ENCODE measurements around the gene LOX.

LOX gene

GRCh38 chr5:122120957-122121356, 42.9 kb upstream of the LOX start:
- peak; percentile 20 for DNase-seq
- no peak overlapping the region for H3K4me3 ChIP-seq (ENCODE audit: low read depth, low read length)
- no peaks in the 10 kb centered on the region for H3K27me3 ChIP-seq (replicated peaks)
- in situ Hi-C loops (cut with HindIII; ENCODE audit: low pct_ligation_motif_present, low sequenced_read_pairs): no loop called here
- no peak overlapping the region for H3K27ac ChIP-seq
- TF ChIP-seq, protein P1, sequence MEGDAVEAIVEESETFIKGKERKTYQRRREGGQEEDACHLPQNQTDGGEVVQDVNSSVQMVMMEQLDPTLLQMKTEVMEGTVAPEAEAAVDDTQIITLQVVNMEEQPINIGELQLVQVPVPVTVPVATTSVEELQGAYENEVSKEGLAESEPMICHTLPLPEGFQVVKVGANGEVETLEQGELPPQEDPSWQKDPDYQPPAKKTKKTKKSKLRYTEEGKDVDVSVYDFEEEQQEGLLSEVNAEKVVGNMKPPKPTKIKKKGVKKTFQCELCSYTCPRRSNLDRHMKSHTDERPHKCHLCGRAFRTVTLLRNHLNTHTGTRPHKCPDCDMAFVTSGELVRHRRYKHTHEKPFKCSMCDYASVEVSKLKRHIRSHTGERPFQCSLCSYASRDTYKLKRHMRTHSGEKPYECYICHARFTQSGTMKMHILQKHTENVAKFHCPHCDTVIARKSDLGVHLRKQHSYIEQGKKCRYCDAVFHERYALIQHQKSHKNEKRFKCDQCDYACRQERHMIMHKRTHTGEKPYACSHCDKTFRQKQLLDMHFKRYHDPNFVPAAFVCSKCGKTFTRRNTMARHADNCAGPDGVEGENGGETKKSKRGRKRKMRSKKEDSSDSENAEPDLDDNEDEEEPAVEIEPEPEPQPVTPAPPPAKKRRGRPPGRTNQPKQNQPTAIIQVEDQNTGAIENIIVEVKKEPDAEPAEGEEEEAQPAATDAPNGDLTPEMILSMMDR (IDR thresholded peaks at IDR 0.05; ENCODE audit: low read depth, low read length, missing control alignments): no peak
- no peaks in the 10 kb centered on the region for H3K36me3 ChIP-seq (replicated peaks)

DNA sequence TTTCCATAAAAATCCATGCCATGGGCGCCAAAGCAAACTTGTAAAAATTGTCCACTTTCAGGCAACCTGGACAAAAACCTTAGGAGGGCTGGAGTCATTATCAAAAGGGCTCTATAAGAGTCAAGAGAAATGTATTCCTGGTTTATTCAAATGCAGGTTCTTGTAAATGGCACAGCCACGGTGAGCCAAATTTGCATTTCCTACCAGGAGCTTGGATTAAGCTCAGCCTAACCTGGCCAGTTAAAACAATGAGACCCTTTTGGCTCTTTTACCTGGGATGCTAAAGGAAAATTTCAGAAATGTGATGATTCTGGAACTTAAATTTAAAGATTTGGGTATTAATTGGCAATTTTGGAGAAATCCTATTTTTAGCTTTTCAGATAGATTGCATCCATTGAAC, 42.4 kb upstream of the LOX start:
- H3K27ac ChIP-seq: no peak overlapping the region
- no peak overlapping the region for H3K4me3 ChIP-seq (ENCODE audit: low read depth, low read length)
- TF ChIP-seq, protein P1 (IDR thresholded peaks at IDR 0.05; ENCODE audit: low read depth, low read length, missing control alignments): no peak
- no peaks in the 10 kb centered on the region for H3K36me3 ChIP-seq (replicated peaks)
- in situ Hi-C loops (cut with HindIII; ENCODE audit: low pct_ligation_motif_present, low sequenced_read_pairs): no loop called here
- no peaks in the 10 kb centered on the region for H3K27me3 ChIP-seq (replicated peaks)
- DNase-seq: no peak

DNA sequence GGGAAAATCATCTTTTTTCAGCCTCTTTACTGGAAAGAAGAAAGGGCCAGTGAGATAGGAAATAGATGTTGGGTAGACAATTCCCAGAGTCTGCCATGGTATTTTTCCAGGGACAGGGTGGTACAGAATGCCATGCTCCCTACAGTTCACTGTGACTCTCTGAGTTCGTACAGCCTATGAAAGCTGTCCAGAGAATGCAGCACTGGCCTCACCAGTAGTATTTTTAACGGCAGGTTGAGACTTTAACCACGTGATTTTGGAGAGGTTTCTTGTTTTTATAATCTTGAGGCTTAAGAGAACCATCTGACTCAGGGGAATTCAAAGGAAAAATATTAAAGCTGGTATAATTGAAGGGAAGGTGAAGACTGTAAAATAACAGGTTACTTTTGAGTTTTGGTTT, 41.1 kb upstream of the LOX start:
- no peak for DNase-seq
- H3K4me3 ChIP-seq (ENCODE audit: low read depth, low read length): no peak overlapping the region
- H3K27me3 ChIP-seq (replicated peaks): no peaks in the 10 kb centered on the region
- no peaks in the 10 kb centered on the region for H3K36me3 ChIP-seq (replicated peaks)
- in situ Hi-C loops (cut with HindIII; ENCODE audit: low pct_ligation_motif_present, low sequenced_read_pairs): no loop called here
- TF ChIP-seq, protein P1 (IDR thresholded peaks at IDR 0.05; ENCODE audit: low read depth, low read length, missing control alignments): no peak
- H3K27ac ChIP-seq: no peak overlapping the region

DNA sequence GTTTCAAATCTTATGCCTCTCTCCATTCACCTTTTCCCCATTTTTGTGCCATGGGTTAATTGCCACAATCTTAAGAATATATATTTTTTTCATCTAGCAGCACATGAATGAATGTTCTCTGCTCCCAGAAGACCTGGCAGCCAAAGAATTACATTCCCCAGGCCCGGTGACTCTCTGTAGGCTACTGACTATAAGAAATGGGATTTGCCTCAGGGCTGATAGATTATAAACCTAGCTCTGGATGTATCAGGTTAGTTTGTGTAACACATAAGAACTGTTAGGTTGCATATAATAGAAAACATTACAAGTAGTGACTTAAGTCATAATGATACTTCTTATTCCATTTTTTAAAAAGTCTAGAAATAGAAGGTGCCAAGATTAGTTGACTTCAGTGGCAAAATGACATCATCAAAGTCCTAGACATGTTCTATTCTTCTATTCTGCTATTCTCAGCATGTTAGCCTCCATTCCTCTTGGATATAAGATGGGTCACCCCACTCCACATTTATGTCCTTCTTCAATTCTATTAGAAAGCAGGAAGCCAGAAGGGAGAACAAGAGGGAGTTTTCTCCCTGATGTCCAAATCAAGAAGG, 40.4 kb upstream of the LOX start:
- Histone ChIP-seq H3K27ac (no peak overlapping the region), H3K36me3 (replicated peaks) (no peaks in the 10 kb centered on the region), H3K27me3 (replicated peaks) (no peaks in the 10 kb centered on the region), H3K4me3 (ENCODE audit: low read depth, low read length) (no peak overlapping the region)
- no peak for DNase-seq
- in situ Hi-C loops (cut with HindIII; ENCODE audit: low pct_ligation_motif_present, low sequenced_read_pairs): no loop called here
- TF ChIP-seq, protein P1 (IDR thresholded peaks at IDR 0.05; ENCODE audit: low read depth, low read length, missing control alignments): no peak

- H3K4me3 ChIP-seq (ENCODE audit: low read depth, low read length): no peak overlapping the region
- no peak for DNase-seq
- no peaks in the 10 kb centered on the region for H3K36me3 ChIP-seq (replicated peaks)
- H3K27me3 ChIP-seq (replicated peaks): no peaks in the 10 kb centered on the region
- in situ Hi-C loops (cut with HindIII; ENCODE audit: low pct_ligation_motif_present, low sequenced_read_pairs): no loop called here
- H3K27ac ChIP-seq: no peak overlapping the region
- TF ChIP-seq, protein P1 (IDR thresholded peaks at IDR 0.05; ENCODE audit: low read depth, low read length, missing control alignments): no peak
Measured at GRCh38 chr5:122114501-122114900, 36.4 kb upstream of the LOX start.

All from brain microvascular endothelial cell (primary cell).